ENCODE results near the gene SCNN1B. TPM values are rescaled to one million over a fixed set of nuclear protein-coding genes. Genes with fewer than 3 reads are reported as not detected.

SCNN1B gene
- total RNA-seq, 1 donor: not detected

DNA sequence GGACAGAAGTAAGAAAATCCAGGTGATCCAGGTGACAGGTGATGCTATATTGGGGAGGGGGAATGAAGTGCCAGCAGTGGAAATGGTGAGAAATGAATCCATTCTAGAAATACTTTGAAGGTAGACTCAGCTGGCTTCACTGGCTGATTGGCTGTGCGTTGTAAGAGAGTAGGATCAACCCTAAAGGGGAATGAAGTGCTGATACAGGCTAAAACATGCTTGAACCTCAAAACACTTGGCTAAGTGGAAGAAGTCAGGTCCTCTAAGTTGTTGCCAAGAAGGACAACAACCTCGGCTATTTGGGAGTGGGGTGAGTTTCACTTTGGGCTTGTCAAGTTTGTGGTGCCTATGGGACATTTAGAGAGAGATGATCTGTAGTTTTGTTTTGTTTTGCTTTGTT is 24.1 kb upstream of the SCNN1B start:
- DNase-seq (ENCODE audit: low read depth): no peak
- H3K4me3 ChIP-seq (ENCODE audit: low read depth, low read length): no peak overlapping the region
- TF ChIP-seq, protein P1, sequence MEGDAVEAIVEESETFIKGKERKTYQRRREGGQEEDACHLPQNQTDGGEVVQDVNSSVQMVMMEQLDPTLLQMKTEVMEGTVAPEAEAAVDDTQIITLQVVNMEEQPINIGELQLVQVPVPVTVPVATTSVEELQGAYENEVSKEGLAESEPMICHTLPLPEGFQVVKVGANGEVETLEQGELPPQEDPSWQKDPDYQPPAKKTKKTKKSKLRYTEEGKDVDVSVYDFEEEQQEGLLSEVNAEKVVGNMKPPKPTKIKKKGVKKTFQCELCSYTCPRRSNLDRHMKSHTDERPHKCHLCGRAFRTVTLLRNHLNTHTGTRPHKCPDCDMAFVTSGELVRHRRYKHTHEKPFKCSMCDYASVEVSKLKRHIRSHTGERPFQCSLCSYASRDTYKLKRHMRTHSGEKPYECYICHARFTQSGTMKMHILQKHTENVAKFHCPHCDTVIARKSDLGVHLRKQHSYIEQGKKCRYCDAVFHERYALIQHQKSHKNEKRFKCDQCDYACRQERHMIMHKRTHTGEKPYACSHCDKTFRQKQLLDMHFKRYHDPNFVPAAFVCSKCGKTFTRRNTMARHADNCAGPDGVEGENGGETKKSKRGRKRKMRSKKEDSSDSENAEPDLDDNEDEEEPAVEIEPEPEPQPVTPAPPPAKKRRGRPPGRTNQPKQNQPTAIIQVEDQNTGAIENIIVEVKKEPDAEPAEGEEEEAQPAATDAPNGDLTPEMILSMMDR (IDR thresholded peaks at IDR 0.05; ENCODE audit: insufficient read depth, low read length): no peak

DNA sequence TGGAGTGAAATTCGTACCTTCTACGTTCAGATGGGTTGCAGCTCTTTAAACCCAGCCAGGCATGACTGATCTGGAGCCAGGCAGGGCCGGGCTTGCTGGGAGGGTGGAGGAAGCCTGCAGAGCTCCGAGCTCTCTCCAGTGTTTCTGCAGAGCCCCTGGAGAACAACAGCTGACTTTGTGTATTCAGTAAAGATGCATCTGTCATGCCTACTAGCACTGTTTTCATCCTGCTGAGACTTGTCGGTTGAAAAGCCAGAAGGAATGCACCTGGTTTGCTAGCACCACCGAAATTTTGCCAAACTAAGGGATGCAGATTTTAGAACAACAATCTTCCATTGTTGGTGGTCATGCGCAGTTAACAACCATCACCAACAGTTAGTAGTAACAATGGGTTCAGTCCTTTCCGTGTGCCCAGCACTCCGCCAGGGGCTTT is 22.4 kb upstream of the SCNN1B start:
- TF ChIP-seq, protein P1 (IDR thresholded peaks at IDR 0.05; ENCODE audit: insufficient read depth, low read length): no peak
- DNase-seq (ENCODE audit: low read depth): no peak

DNA sequence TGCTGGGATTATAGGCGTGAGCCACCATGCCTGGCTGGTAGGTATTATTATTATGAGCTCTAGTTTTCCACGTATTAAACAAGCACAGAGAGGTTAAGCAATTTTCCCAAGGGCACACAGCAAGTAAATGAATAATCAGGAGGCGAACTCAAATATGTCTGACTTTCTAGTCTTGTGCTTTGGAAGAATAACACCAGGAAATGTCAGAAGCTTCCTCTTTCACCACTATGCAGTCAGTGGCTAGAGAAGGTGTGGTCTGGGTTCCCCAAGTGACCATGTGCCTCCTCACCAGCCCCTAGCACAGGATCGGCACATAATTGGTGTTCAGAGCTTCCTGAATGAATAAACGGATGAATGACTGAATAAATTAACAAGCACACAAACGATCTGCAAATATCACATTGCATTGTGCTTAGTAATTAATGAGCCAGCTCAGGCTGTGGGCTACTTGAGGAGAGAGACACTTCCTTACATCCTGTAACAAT is 21.6 kb upstream of the SCNN1B start:
- TF ChIP-seq, protein P1 (IDR thresholded peaks at IDR 0.05; ENCODE audit: insufficient read depth, low read length): no peak
- no peak overlapping the region for H3K4me3 ChIP-seq (ENCODE audit: low read depth, low read length)
- DNase-seq (ENCODE audit: low read depth): no peak

More for the DNA sequence above, 22.4 kb upstream of the SCNN1B start:
- no peak overlapping the region for H3K4me3 ChIP-seq (ENCODE audit: low read depth, low read length)

DNA sequence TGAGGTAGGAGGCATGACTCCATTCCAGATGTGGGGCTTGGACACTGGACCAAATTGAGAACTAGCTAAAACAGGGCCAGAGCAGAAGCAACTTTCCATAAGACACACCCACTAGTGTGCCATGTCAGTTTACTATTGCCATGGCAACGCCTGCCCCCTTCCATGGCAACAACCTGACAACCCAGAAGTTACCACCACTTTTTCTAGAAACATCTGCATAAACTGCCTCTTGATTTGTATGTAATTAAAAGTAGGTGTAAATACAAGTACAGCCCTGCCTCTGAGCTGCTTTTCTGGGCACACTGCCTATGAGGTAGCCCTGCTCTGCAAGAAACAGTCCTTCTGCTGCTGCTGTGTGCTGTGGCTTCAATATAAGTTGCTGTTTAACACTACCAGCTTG is 19.5 kb upstream of the SCNN1B start:
- TF ChIP-seq, protein P1 (IDR thresholded peaks at IDR 0.05; ENCODE audit: insufficient read depth, low read length): no peak
- no peak overlapping the region for H3K4me3 ChIP-seq (ENCODE audit: low read depth, low read length)
- no peak for DNase-seq (ENCODE audit: low read depth)

DNA sequence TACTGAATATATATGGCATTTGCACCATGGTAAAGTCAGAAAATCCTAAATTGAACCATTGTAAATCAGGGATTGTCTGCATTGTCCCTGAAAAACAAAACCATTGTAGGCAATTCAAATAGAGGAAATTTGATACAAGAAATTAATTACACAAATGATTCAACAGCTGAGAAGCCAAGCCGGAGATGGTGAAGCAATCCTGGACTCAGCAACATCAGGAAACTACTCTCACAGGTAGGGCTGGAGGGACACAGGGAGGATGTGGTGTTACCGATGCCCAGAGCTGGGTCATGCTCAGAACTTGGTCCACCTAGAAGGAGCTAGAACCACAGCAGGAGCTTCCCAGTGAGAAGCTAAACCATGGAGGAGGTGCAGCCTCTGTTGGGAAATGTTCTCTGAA is 18.5 kb upstream of the SCNN1B start:
- TF ChIP-seq, protein P1 (IDR thresholded peaks at IDR 0.05; ENCODE audit: insufficient read depth, low read length): no peak
- H3K4me3 ChIP-seq (ENCODE audit: low read depth, low read length): no peak overlapping the region
- no peak for DNase-seq (ENCODE audit: low read depth)

DNA sequence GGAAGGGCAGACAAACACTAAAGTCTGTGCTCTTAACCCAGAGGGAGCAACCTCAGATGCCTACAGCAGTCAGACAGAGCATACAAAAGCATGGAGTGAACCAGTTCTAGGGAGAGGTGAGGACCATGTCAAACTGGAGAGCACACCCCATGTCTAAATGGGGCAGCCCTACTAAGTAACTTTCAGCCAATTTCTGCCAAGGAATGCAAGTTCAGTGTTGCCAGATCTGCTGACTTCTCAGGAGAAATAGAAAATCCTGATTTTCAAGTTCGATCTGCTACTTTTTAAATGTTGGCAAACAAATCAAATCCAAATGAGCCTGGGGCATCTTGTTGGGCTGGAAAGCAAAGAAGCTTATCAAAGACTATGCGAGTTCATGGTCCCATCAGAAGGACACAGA is 17.5 kb upstream of the SCNN1B start:
- TF ChIP-seq, protein P1 (IDR thresholded peaks at IDR 0.05; ENCODE audit: insufficient read depth, low read length): no peak
- no peak overlapping the region for H3K4me3 ChIP-seq (ENCODE audit: low read depth, low read length)

DNA sequence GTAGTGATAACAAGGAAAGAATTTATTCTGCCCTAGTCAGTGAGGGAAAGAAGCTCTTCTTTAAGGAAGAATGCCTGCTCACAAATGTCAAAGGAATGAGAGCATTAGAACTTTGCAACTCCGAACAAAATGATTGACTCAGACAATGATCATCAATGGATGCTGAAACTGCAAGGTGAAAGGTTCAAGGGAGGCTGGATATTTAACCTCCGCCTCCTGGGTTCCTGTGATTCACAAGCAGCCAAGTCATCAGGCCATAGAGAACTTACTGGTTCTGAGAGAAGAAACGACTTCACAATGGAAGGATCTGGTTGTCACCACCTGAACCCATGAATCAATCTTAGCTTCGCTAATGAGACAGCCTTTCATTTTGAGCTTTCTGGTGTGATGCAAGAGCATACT is 16.0 kb upstream of the SCNN1B start:
- TF ChIP-seq, protein P1 (IDR thresholded peaks at IDR 0.05; ENCODE audit: insufficient read depth, low read length): no peak
- DNase-seq (ENCODE audit: low read depth): peak; percentile 15
- no peak overlapping the region for H3K4me3 ChIP-seq (ENCODE audit: low read depth, low read length)

More for the DNA sequence above, 17.5 kb upstream of the SCNN1B start:
- DNase-seq (ENCODE audit: low read depth): no peak
